Sigmoid colon (tissue), 4 donors: ENCODE results near the gene PERCC1.

Experiments used
- EP300 ChIP-seq, 4 donors: sonication (generic); formaldehyde crosslinking; IDR thresholded peaks; one replicate each; pipeline ENCODE4 v1.6.1; 2017; ENCODE audit warnings: antibody characterized with exemption in 4 of 4
- POLR2A ChIP-seq, 2 donors: fragments of 450-650 bp; IDR thresholded peaks; one replicate each; pipeline ENCODE4 v1.6.1; 2016; ENCODE audit warnings: antibody characterized with exemption in 2 of 2, mild to moderate bottlenecking in 2 of 2, moderate library complexity in 2 of 2
- POLR2AphosphoS5 ChIP-seq, 4 donors: sonication (generic); formaldehyde crosslinking; IDR thresholded peaks; one replicate each; pipeline ENCODE4 v1.6.1; 2017; ENCODE audit warnings: antibody characterized with exemption in 4 of 4
- TF ChIP-seq, protein P1 (sequence below), 4 experiments: fragments of 450-650 bp in 3 of 4; fragments of 200-600 bp in 1 of 4; IDR thresholded peaks; one replicate each; pipeline ENCODE4 v1.5.1; 2016 to 2019; ENCODE audit warnings: antibody characterized with exemption in 4 of 4, mild to moderate bottlenecking in 3 of 4, moderate library complexity in 2 of 4

DNA sequence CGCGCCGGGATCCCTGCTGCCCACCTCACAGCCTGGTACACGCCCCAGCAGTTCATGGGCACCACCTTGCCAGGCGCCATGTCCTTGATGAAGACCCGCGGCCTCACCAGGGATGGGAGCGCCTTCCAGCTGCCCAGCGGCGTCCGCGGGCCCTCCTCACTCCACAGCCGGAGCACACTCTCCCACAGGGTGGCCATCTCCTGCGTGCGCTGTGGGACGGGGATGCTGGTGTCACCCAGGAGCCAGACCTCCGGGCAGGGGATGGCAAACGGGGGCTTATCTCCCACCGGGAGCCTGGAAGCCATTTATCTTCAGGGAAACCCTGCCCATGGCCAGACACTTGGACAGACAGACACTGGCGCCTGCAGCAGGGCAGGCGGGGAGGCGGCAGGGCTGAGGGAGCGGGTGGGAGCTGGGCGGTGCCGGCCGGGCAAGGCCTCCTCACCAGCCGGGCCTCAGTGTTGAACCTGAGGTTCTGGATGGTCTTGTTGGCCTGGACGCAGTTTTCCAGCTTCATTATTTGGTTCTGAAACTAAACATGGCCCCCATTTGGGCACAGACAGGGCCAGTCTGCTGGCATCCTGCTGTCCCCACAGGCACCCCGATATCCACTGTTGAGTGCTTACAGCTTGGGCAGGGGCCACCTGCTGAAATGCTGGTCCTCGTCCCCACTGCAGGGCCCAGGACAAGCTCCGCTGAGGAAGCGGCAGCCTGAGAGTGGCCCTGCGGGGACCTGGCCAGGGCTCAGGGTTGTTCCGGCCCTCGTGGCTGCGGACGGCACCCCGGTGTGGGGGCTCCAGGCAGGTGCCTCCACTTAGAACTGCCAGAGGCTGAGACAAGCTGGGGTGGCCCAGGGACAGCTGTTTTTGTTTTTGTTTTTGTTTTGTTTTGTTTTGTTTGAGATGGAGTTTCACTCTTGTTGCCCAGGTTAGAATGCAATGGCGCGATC is 4.0 kb downstream of the PERCC1 start:
- TF ChIP-seq, protein P1, sequence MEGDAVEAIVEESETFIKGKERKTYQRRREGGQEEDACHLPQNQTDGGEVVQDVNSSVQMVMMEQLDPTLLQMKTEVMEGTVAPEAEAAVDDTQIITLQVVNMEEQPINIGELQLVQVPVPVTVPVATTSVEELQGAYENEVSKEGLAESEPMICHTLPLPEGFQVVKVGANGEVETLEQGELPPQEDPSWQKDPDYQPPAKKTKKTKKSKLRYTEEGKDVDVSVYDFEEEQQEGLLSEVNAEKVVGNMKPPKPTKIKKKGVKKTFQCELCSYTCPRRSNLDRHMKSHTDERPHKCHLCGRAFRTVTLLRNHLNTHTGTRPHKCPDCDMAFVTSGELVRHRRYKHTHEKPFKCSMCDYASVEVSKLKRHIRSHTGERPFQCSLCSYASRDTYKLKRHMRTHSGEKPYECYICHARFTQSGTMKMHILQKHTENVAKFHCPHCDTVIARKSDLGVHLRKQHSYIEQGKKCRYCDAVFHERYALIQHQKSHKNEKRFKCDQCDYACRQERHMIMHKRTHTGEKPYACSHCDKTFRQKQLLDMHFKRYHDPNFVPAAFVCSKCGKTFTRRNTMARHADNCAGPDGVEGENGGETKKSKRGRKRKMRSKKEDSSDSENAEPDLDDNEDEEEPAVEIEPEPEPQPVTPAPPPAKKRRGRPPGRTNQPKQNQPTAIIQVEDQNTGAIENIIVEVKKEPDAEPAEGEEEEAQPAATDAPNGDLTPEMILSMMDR (IDR thresholded peaks at IDR 0.05), result no peak
- TF ChIP-seq EP300 (IDR thresholded peaks at IDR 0.05), result no peak
- TF ChIP-seq POLR2A (IDR thresholded peaks at IDR 0.05), result no peak
- no peak for TF ChIP-seq POLR2AphosphoS5 (IDR thresholded peaks at IDR 0.05)
